NCI-H2107 treated with DMSO at 0.1 percent for 48 hours (cell line): Measurements from ENCODE around the gene TFE3.

ENCODE experiments used
- DNase-seq: peaks from one replicate; lab custom pipeline; 2025; ENCODE audit not compliant: unreplicated experiment; lab: John Stamatoyannopoulos, UW

TFE3 gene

GRCh38 chrX:49043220-49043986 lies at the start of gene TFE3:
TFE3 (minus strand) TSS chrX:49043357; CDS start chrX:49043226, 131 bp downstream.
- peak; percentile 99 for DNase-seq

DNA sequence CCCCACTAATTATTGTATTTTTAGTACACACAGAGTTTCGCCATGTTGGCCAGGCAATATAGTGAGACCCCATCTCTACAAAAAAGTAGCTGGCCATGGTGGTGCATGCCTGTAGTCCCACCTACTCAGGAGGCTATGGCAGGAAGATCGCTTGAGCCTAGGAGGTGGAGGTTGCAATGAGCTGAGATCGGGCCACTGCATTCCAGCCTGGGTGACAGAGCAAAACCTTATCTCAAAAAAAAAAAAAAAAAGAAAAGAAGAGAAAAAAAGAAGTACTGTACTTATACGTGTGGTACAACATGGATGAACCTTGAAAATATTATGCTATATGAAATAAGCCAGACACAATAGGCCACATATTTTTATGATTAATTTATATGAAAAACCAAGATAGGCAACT lies 46.4 kb upstream of the TFE3 start:
- no peak for DNase-seq

GRCh38 chrX:49082271-49082871 lies 39.2 kb upstream of the TFE3 start:
- DNase-seq = no peak

DNA sequence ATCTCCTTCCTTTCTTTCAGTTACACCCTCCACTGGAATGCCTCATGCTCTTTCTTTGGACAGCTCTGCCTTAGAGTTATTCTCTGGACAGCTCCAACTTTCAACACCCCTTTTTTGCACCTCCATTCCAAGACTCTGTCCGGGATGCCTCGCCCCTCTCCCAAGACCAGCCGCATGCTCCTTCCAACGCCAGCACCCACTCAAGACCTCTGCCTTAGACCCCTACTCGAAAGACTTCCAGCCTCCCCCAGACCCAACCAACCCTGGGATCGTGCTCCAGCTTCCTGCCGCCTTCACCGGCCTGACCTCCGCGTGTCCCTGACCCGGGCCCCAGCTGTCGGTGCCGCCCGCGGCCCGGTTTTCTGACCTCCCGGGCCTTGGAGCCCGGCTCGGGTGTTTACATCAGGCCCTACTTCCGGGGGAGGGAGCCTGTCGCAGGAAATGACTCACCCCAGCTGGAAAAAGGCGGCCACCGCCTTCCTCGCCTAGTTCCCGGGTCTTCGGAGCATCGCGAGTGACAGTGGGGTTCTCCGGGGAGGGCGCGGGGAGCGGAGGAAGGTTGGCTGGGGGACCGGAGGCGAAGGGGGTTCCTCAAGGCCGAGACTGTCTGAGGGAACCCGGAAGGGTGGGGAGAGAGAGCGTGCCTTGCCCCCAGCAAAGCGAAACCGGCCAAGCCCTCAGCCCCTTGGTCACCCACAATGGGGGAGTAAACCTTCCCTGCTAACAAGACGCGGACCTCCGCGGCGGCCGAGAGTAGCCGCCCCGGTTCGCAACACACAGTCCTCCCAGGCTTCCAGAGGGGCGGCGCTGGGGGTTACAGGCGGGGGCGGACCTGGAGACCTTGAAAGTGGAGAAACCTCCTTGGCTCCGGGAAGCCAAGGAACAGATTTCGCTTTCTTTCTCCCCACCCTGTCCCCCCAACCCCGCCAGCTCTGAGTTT lies 36.6 kb upstream of the TFE3 start, which contains the start of gene WDR45:
Gene WDR45, minus strand, starts transcription at position 399 of the 940 bp plus-strand sequence. CDS start 1,792 bp downstream, outside the sequence.
- peak; percentile 22 for DNase-seq

DNA sequence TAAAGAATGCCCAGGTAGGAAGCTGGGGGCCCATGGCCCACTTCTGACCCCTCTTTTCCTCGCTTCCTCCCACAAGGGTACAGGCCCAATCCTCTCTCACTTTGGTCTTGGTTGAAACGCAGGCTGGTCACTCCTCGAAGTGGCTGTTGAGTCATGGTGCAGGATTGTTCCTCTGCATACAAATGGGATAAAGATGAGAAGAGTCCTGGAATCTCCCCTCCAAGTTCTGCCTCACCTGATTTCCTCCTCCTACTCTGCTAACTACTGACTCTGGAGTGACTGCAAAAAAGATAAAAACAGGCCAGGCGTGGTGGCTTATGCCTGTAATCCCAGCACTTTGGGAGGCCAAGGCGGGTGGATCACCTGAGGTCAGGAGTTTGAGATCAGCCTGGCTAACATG lies 34.8 kb upstream of the TFE3 start:
- DNase-seq = no peak

DNA sequence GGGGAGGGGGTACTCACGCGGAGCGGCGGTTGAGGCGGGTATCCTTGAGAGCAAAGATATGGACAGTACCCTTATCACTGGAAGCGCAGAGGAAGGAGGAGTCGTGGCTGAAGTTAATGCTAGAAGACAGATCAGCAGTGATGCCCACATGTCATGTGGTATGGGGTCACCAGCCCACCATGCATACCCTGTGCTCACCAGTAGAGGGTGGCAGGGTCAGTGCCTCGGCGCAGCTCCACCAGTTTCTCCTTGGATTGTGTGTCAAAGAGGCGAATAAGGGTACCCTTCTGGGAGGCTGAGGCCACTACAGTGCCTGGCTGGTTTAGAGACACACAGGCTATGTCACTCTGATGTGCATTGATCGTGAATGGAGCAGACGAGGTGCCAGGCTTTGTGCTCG lies 32.2 kb upstream of the TFE3 start:
- no peak for DNase-seq

DNA sequence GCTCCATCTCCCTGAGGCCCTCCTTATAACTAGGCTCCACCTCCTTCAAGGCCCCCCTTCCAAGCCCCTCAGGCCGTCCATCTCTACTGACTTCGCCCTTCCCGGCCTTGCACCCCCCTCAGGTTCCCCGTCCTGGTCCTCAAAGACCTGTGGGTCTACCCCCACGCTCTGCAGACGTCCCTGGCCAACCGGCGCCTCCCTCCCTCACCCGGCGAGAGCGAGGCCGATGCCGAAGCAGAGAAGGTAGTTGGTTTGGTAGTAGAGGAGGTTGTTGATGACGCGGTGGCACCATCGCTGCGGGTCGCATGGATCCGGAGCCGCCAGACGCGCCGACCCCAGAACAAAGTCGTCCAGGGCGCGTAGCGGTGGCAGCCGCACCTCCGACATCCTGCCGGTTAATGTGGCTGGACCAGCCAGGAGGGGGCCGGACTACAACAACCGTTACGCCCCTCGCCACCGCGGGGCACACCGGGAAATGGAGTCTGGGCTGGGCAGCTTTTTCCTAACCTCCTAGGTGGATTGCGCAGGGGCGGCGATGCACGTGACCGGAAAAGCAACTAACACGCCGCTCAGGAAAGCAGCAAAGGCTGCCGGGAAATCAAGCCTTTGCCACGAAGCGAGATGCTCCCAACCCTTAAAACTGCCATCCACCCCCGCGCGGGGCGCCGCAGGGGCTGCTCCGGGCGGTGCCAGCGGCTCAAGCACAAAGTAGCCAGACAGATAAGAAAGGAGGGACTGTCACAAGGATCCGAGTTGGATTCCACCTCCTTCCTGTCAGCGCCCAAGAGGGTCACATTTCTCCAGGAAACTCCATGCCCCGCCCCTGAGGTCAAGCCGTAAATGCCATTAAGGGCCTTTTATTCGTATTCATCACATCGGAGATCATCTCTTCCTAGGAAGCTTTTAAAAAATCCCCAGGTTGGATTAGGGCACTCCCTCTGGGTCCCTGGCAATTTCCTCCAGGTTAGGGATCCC lies 30.7 kb upstream of the TFE3 start, which contains the start of gene PRAF2:
Gene PRAF2, minus strand, starts transcription at position 402 of the 975 bp plus-strand sequence. Its CDS starts 15 bp downstream, at position 387.
- peak; percentile 89 for DNase-seq

DNA sequence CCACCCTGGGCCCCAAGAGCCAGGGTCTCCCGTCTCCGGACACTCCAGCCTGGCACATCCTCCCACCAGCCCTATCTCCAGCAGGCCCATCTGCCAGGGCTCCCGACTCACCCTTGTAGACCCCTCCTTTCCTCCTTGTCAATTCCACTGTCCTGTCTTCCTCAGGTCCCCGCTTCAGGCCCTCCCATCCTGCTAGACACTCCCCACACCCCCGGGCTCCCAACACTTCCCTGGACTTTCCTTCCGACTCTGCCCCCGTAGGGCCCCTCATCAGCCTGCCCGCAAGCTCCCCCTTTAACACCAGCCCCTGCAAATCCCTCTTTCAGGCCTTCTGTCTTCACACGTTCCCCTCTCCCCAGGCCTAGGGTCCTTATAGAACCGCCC lies 29.5 kb upstream of the TFE3 start:
- no peak for DNase-seq

DNA sequence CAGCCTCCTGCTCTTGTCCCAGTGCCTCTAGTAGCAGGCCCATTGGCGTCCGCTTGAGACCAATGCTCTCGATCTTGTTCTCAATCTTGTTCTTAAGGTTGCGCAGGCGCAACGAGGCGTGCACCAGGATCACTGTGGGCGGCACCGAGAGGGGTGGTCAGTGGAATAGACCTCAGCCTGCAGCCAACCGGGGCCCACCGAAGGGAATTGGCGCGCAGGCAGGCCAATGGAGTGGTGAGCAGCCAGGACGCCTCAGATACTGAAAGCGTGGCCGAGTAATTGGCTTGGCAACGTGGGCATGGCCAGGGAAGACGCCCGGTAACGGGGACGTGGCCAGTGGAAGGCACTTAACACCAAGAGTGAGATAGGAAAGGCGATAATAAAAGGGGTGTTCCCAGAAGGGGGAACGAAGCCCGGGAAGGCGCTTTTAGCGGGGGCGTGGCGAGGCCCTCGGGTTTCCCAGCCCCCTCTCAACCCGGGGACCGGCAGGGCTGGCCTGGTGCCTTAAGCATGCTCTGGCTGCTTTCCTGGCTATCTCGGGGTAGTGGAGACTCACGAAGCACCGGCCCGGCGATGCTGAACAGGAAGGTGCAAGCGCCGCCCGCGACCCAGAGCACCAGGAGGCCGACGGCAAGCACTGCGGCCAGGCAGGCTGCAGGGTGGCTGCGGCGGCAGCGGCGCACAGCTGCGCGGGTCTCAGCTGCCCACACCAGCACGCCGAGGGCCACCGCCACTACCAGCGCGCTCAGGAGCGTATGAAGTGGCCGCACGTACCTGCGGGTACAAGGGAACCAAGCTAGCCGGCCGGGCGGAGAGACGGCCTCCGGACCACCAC lies 28.9 kb upstream of the TFE3 start:
- no peak for DNase-seq

- no peak for DNase-seq
Observed at GRCh38 chrX:49070988-49071387, 27.8 kb upstream of the TFE3 start.

DNA sequence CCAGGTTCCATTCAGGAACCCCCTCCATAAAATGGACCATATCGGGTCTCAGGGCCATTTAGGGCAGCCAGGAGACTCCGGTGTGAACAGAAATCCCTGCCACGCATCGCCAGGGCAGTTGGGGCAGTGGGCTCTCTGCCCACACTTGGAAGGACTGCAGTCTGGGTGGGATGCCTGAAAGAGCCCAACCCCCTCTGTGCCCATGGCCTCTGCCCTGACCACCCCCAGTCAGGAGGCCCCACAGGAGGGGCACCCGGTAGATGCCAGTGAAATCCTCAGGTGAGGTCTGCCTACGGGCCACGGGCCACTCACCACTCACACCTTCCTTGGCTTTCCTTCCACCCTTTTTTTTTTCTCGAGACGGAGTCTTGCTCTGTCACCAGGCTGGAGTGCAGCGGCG lies 25.9 kb upstream of the TFE3 start:
- DNase-seq = no peak

GRCh38 chrX:49067285-49068120 lies 24.3 kb upstream of the TFE3 start:
- DNase-seq = no peak

DNA sequence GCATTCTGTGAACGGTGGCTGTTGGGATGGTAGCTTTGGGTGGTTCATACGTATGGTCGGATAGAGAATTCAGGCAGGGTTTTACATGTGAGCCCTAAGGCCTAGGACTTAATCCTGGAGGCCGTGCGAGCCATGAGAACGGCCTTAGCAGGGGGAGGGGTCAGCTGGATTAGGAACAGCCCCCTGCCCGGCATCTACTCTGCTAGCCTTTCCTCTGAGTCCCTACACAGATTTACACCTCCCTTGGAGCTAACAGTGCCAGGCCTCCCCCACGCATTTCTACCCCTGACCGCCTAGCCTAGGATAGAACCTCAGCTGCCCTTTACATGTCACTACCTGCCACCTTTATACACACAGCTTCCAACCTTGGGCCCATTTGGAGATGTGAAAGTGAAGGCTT lies 23.5 kb upstream of the TFE3 start:
- DNase-seq = no peak

DNA sequence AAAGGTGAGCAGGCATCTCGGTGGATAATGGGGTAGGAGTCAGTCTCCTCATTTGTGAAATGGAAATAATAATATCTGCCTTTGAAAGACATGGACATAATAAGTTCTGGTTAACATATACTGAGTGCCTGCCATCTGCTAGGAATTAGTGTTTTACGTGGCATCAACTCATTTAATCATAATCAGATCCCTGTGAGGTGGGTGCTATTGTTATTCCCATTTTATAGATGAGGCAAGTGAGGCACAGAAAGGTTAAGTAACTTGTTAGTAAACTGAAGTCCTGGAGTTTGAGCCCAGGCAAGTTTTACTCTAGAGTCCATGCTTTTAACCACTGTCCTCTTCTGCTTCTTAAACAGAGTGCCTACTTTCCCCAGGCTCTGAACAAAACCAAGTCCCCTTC lies 23.1 kb upstream of the TFE3 start:
- DNase-seq = no peak

DNA sequence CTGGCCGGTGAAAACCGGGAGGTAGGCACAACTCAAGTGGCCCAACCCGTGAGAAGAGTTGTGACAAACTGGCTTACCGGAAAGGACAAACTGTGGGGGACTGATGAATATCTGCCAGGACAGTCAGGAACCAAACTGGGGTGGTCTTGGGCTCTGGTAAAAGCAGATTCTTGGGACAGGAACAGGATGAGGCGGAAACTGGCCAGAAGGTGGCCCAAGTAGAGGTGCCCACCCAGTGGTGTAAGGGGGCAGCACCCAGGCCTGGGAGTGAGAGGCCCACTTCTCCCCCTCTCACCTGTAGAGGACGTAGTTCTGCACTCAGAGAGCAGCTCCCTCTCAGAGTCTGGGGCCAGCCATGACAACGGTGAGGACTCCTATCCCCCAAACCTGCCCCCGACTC lies 21.6 kb upstream of the TFE3 start:
- no peak for DNase-seq

- no peak for DNase-seq
Observed at GRCh38 chrX:49064303-49064702, 21.1 kb upstream of the TFE3 start.

DNA sequence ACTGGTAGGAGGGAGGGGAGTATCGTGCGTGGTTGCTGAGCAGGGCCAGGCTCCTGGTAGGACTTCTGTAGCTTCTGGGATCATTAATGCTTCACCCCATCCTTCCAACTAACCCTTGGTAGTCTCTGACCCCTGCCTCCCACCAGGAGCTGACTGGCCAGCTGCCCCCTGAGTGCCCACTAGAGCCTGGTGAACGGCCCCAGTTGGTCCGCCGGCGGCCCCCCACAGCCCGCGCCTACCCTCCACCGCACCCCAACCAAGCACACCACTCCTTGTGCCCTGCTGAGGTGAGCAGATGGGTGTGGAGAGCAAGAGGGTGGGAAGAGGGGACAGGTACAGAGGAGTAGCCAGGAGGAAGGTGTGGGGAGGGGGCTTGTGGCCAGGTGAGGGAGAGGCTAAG lies 20.6 kb upstream of the TFE3 start:
- DNase-seq = no peak

- no peak for DNase-seq
Observed at GRCh38 chrX:49061916-49062315, 18.8 kb upstream of the TFE3 start.

- DNase-seq = no peak
Observed at GRCh38 chrX:49061490-49061889, 18.3 kb upstream of the TFE3 start.
